Activated naive CD4-positive, alpha-beta T cell treated with anti-CD3 and anti-CD28 coated beads for 36 hours (primary cell): ENCODE data around the gene TRMU. TPM values are rescaled to one million over a fixed set of nuclear protein-coding genes. Genes with fewer than 3 reads are reported as not detected.
"Not testable (repeated sequence)": the region's sequence is repeated elsewhere in the genome, so short reads cannot be mapped to it uniquely, and the experiment has no call there.

Experiments used
- CTCF ChIA-PET: fragments of 350-600 bp; sonication (Branson Sonifier 250); formaldehyde crosslinking; loops from one replicate; lab custom pipeline; 2021; ENCODE audit warnings: antibody characterized with exemption; lab: Charles Lee
- DNase-seq: peaks from one replicate; pipeline ENCODE4 v3.0.0-alpha.2; 2020
- H3K27ac Mint-ChIP-seq: one replicate; pipeline ENCODE4 v1.8.0; 2021; ENCODE audit warnings: mild to moderate bottlenecking, mixed read lengths
- H3K27me3 Mint-ChIP-seq: one replicate; pipeline ENCODE4 v1.8.0; 2021; ENCODE audit warnings: low read depth, mixed read lengths
- H3K36me3 Mint-ChIP-seq: one replicate; pipeline ENCODE4 v1.8.0; 2021; ENCODE audit warnings: low read depth, mixed read lengths
- H3K4me1 Mint-ChIP-seq: one replicate; pipeline ENCODE4 v1.8.0; 2021; ENCODE audit warnings: low read depth, mixed read lengths
- H3K4me3 Mint-ChIP-seq: one replicate; pipeline ENCODE4 v1.8.0; 2021; ENCODE audit warnings: mild to moderate bottlenecking, moderate library complexity, mixed read lengths
- H3K9me3 Mint-ChIP-seq: one replicate; pipeline ENCODE4 v1.8.0; 2021; ENCODE audit warnings: mixed read lengths
- intact Hi-C: fragments of 100-400 bp; cut with micrococcal nuclease; formaldehyde crosslinking; loops from one replicate; pipeline ENCODE4 v1.15.1; 2023
- total RNA-seq, 2 experiments: library from RNA; stranded (reverse); gene quantifications; one replicate each; pipeline ENCODE4 v1.2.3, GENCODE V29; 2021

TRMU gene
- total RNA-seq, 2 experiments from 2014 or later = 57.4 TPM

- no peak overlapping the region for H3K27ac Mint-ChIP-seq
- CTCF ChIA-PET = interaction anchor here (1.2 kb wide), 1 partner anchor 24 kb away, joined by 7 read pairs; no protein-coding TSS in a partner anchor
- intact Hi-C loops = no loop called here
- no peaks in the 10 kb centered on the region for H3K36me3 Mint-ChIP-seq
- H3K9me3 Mint-ChIP-seq = no peaks in the 10 kb centered on the region
- no peaks in the 10 kb centered on the region for H3K27me3 Mint-ChIP-seq
- H3K4me1 Mint-ChIP-seq = peaks cover 3% of the 10 kb centered on the region
- no peak overlapping the region for H3K4me3 Mint-ChIP-seq
- no peak for DNase-seq
These were observed 56.1 kb downstream of the TRMU start for GRCh38 chr22:46391486-46392136.

- CTCF ChIA-PET = interaction anchor here (0.6 to 1.2 kb wide), 4 partner anchors 25 to 304 kb away, joined by 3 to 7 read pairs (median 4); no protein-coding TSS in a partner anchor
- H3K27ac Mint-ChIP-seq = no peak overlapping the region
- intact Hi-C loops = no loop called here
- no peaks in the 10 kb centered on the region for H3K27me3 Mint-ChIP-seq
- no peak for DNase-seq
- H3K36me3 Mint-ChIP-seq = no peaks in the 10 kb centered on the region
- H3K9me3 Mint-ChIP-seq = no peaks in the 10 kb centered on the region
- peaks cover 3% of the 10 kb centered on the region for H3K4me1 Mint-ChIP-seq
- no peak overlapping the region for H3K4me3 Mint-ChIP-seq
These were observed 56.8 kb downstream of the TRMU start for GRCh38 chr22:46392137-46392844.

- CTCF ChIA-PET = no interaction called here
- Mint-ChIP-seq H3K27me3 (no peaks in the 10 kb centered on the region), H3K4me1 (peaks cover 3% of the 10 kb centered on the region), H3K9me3 (no peaks in the 10 kb centered on the region), H3K4me3 (no peak overlapping the region), H3K36me3 (no peaks in the 10 kb centered on the region), H3K27ac (no peak overlapping the region)
- intact Hi-C loops = no loop called here
- DNase-seq = no peak
These were observed 58.4 kb downstream of the TRMU start for GRCh38 chr22:46393873-46394272.

- H3K27me3 Mint-ChIP-seq = no peaks in the 10 kb centered on the region
These were observed 59.1 kb downstream of the TRMU start for GRCh38 chr22:46394622-46395021.

GRCh38 chr22:46395145-46395544, 59.6 kb downstream of the TRMU start:
- intact Hi-C loops = no loop called here
- DNase-seq = no peak
- CTCF ChIA-PET = no interaction called here
- Mint-ChIP-seq H3K4me3 (no peak overlapping the region), H3K9me3 (no peaks in the 10 kb centered on the region), H3K36me3 (no peaks in the 10 kb centered on the region), H3K27ac (no peak overlapping the region), H3K4me1 (peaks cover 3% of the 10 kb centered on the region), H3K27me3 (no peaks in the 10 kb centered on the region)

More at GRCh38 chr22:46394622-46395021, 59.1 kb downstream of the TRMU start:
- H3K4me1 Mint-ChIP-seq = peaks cover 3% of the 10 kb centered on the region
- H3K36me3 Mint-ChIP-seq = no peaks in the 10 kb centered on the region
- H3K27ac Mint-ChIP-seq = no peak overlapping the region
- no peaks in the 10 kb centered on the region for H3K9me3 Mint-ChIP-seq
- CTCF ChIA-PET = no interaction called here
- intact Hi-C loops = no loop called here
- no peak overlapping the region for H3K4me3 Mint-ChIP-seq
- no peak for DNase-seq

- H3K4me3 Mint-ChIP-seq, H3K9me3 Mint-ChIP-seq, H3K27me3 Mint-ChIP-seq, CTCF ChIA-PET, H3K36me3 Mint-ChIP-seq, intact Hi-C loops, DNase-seq, H3K27ac Mint-ChIP-seq, H3K4me1 Mint-ChIP-seq: not testable (repeated sequence)
These were observed 61.5 kb downstream of the TRMU start for GRCh38 chr22:46397049-46397448.

- Mint-ChIP-seq H3K27me3 (no peaks in the 10 kb centered on the region), H3K36me3 (no peaks in the 10 kb centered on the region), H3K4me3 (no peak overlapping the region), H3K27ac (no peak overlapping the region), H3K4me1 (peaks cover 3% of the 10 kb centered on the region), H3K9me3 (no peaks in the 10 kb centered on the region)
- CTCF ChIA-PET = no interaction called here
- intact Hi-C loops = no loop called here
- no peak for DNase-seq
These were observed 62.0 kb downstream of the TRMU start for GRCh38 chr22:46397514-46397913.

GRCh38 chr22:46397951-46398350, 62.4 kb downstream of the TRMU start:
- Mint-ChIP-seq H3K27ac (no peak overlapping the region), H3K36me3 (no peaks in the 10 kb centered on the region), H3K4me3 (no peak overlapping the region), H3K4me1 (peaks cover 3% of the 10 kb centered on the region), H3K9me3 (no peaks in the 10 kb centered on the region), H3K27me3 (no peaks in the 10 kb centered on the region)
- intact Hi-C loops = no loop called here
- no peak for DNase-seq
- CTCF ChIA-PET = no interaction called here

GRCh38 chr22:46399251-46400024, 63.9 kb downstream of the TRMU start:
- H3K27ac Mint-ChIP-seq = no peak overlapping the region
- CTCF ChIA-PET = no interaction called here

GRCh38 chr22:46401370-46401769, 65.9 kb downstream of the TRMU start:
- intact Hi-C loops = no loop called here
- Mint-ChIP-seq H3K27ac (no peak overlapping the region), H3K27me3 (no peaks in the 10 kb centered on the region), H3K36me3 (no peaks in the 10 kb centered on the region), H3K9me3 (no peaks in the 10 kb centered on the region), H3K4me1 (peaks cover 2% of the 10 kb centered on the region), H3K4me3 (no peak overlapping the region)
- CTCF ChIA-PET = interaction anchor here (0.6 kb wide), 1 partner anchor 142 kb away, joined by 4 read pairs; no protein-coding TSS in a partner anchor
- DNase-seq = no peak

More at GRCh38 chr22:46399251-46400024, 63.9 kb downstream of the TRMU start:
- H3K4me3 Mint-ChIP-seq = no peak overlapping the region
- H3K36me3 Mint-ChIP-seq = no peaks in the 10 kb centered on the region
- intact Hi-C loops = no loop called here
- H3K27me3 Mint-ChIP-seq = no peaks in the 10 kb centered on the region
- DNase-seq = no peak
- peaks cover 2% of the 10 kb centered on the region for H3K4me1 Mint-ChIP-seq
- no peaks in the 10 kb centered on the region for H3K9me3 Mint-ChIP-seq

- Mint-ChIP-seq H3K27me3 (no peaks in the 10 kb centered on the region), H3K27ac (no peak overlapping the region), H3K9me3 (no peaks in the 10 kb centered on the region), H3K4me1 (peaks cover 2% of the 10 kb centered on the region), H3K4me3 (no peak overlapping the region), H3K36me3 (no peaks in the 10 kb centered on the region)
- no peak for DNase-seq
- intact Hi-C loops = no loop called here
- CTCF ChIA-PET = no interaction called here
These were observed 67.0 kb downstream of the TRMU start for GRCh38 chr22:46402505-46402904.

GRCh38 chr22:46403880-46404279, 68.4 kb downstream of the TRMU start:
- intact Hi-C loops, H3K36me3 Mint-ChIP-seq, H3K4me1 Mint-ChIP-seq, DNase-seq, H3K9me3 Mint-ChIP-seq, CTCF ChIA-PET, H3K27ac Mint-ChIP-seq, H3K4me3 Mint-ChIP-seq, H3K27me3 Mint-ChIP-seq: not testable (repeated sequence)
